ENCODE results near the gene CNKSR1.
A peak's percentile ranks its signal among the peaks of the same experiment; 100 is the strongest.
"Not testable (repeated sequence)": the region's sequence is repeated elsewhere in the genome, so short reads cannot be mapped to it uniquely, and the experiment has no call there.

Gene CNKSR1

GRCh38 chr1:26230682-26231081, 53.4 kb downstream of the CNKSR1 start:
- DNase-seq (ENCODE audit: low spot score): not testable (repeated sequence)

- DNase-seq (ENCODE audit: low spot score): peak; percentile 97
Measured at GRCh38 chr1:26233903-26234643, 56.8 kb downstream of the CNKSR1 start, which contains the start of gene CEP85. CEP85 (plus strand) TSS chr1:26234200; CDS start chr1:26239784, 5,584 bp downstream.

GRCh38 chr1:26234644-26235370, 57.5 kb downstream of the CNKSR1 start:
- DNase-seq (ENCODE audit: low spot score): peak; percentile 34

- no peak for DNase-seq (ENCODE audit: low spot score)
Measured at GRCh38 chr1:26237230-26237966, 60.1 kb downstream of the CNKSR1 start.

All from globus pallidus (tissue), 1 donor.